ENCODE results near the gene NELFB.

The NELFB gene

DNA sequence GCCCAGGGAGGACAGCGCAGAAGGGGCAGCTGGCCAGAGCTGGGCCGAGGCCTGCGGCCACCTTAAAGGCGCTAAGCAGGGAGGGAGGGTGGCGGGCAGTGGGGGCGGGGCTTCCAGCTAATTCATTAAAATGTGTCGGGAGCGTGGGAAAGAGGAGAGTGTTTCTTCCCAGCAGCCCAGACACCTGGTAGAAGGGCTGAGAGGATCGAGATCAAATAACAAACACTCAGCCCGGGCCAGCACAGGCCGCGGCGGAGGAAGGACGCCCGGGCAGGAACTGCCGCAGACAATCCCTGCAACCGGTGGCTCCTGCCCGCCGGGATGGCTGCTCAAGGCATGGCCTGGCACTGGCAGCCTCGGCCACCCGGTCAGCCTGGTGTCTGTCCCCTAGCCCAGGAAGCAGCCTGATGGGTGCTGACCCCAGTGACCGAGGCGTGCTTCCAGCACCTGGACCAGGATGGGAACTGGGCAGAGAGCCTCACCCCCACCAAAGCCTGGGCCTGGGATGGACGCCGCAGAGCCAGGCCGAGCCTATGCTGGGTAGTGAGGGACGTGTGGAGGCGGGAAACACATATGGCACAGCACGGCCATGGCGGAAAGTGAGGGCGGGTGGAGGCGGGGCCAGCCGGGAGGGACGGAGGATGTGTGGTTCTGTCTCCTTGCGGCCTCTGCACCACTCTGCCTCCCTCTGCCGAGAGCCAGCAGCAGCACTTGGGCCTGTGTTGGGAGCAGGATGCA is 50.1 kb downstream of the NELFB start:
- DNase-seq = no peak

DNA sequence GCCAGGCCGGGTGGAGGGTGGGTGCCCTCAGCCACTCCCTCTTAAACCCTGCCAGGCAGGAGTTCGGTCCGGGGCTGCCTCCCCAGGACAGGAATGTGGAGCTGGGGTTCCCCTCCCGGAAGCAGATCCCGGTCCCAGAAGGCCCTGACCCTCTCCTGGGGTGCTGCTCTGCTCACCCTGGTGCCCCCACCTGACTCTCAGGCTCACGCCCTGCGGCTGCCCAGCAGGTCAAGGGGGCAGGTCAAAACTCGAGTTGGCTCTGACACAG is 50.6 kb downstream of the NELFB start:
- DNase-seq = no peak

DNA sequence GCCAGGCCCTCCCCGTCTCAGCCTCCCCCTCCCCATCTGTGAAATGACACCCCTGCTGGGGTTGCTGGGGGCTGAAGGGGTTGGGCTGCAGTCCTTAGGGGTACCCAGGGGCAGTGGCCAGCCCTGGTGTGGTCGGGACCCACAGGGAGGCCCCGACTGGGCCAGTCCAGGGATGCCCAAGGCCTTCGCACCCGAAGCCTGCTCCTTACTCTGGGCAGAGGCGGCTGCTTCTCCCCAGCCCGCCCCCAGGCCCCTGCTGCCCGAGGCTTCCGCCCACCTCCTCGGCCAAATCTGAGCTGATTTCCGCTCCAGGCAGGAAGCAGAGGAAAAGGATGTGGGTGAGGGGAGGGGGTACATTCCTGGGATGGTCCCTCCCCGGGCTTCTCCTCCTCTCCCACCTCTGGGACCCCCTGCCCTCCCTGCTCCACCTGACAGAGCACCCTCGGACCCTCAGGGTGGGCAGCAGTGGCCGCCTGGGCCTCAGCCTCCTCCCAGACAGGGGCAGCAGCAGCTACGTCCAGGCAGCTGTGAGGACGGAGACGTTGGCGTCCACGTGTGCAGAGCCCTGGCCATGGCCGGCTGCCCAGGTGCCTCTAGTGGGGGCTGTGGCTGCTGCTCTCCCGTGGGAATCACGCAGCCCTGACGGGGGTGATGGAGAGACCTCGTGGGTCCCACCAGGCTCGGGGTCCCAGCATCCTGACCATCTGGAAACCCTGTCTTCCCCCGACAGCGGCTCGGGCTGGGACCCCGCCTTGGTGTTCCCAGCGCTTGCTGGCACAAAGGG is 51.1 kb downstream of the NELFB start:
- DNase-seq = no peak

DNA sequence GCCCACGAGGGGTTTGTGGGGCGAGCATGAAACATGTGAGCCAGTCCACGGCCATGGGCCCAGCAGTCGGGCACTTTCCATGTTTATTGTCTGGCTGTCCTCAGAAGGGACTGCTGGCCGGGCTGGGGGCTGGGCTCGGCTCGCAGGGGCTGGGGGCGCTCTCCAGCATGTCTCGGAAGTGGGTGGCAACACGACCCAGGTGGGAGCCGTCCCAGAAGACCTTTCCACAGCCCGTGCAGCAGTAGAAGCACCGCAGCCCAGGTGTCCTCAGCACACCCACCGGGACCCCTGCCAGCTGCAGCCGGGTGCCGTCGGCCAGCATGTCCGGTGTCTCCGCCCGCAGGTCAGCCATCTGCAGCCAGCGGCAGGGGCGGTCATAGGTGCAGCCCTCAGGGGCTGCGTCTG is 51.7 kb downstream of the NELFB start:
- DNase-seq = no peak

DNA sequence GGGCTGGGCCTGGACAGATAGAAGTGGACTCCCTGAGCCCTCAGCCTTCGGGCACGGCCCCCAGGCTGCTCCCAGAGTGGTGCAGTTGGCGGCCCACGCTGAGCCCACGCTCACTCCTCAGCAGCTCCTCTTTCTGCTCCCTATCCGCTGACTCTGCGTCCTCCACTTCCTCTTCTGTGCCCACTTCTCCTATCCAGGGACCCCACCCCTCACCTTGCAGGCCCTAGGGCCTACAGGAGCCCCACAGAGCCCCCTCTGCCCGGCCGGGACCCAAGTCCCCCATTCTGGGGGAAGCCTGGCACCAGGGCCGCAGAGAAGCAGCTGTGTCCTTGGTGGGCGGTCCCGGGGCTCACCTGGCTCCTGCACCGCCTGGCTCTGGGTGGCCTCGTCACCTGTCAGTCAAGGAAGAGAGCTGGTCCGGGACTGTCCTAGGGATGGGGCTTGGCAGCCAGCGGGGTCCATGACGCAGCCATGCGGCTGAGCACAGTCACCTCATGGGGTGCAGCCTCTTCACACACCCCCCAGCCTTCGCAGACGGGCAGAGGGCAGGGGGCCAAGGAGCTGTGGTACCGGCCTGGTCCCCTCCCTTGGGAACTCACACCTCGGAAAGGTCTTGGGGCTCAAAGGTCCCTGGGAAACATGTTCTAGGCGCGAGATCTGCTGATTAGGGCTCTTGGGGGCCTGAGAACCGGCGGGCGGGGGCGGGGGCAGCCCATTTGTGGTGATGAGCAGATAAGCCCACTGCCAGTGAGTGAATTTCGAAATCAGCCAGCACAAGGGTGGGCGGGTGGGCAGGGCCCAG is 52.3 kb downstream of the NELFB start:
- no peak for DNase-seq

DNA sequence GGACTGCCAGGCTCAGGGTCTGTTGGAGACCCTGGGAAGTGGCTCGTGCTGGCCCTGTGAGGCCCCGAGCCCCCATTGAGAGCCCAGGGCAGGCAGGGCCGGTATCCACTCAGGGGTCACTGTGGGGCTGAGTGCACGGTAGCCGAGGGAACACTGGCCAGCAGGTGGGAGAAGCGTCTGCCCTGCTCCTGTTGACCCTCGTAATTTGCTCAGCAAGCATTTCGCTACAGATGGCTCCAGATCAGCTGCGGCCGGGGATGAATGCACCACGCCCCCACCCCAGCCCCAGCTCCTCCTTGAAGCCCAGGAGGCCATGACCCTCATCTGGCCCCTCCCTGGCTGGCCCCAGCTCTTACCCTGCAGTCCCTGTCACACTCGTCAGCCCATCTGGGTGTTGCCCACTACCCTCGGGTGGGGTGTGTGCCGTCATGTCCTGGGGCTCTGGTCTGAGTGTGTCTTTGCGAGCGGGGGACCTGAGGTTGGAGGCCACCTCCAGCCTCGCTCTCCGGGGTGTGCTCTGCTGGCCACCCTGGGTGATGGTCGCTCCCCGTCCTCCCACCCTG is 53.0 kb downstream of the NELFB start:
- no peak for DNase-seq

DNA sequence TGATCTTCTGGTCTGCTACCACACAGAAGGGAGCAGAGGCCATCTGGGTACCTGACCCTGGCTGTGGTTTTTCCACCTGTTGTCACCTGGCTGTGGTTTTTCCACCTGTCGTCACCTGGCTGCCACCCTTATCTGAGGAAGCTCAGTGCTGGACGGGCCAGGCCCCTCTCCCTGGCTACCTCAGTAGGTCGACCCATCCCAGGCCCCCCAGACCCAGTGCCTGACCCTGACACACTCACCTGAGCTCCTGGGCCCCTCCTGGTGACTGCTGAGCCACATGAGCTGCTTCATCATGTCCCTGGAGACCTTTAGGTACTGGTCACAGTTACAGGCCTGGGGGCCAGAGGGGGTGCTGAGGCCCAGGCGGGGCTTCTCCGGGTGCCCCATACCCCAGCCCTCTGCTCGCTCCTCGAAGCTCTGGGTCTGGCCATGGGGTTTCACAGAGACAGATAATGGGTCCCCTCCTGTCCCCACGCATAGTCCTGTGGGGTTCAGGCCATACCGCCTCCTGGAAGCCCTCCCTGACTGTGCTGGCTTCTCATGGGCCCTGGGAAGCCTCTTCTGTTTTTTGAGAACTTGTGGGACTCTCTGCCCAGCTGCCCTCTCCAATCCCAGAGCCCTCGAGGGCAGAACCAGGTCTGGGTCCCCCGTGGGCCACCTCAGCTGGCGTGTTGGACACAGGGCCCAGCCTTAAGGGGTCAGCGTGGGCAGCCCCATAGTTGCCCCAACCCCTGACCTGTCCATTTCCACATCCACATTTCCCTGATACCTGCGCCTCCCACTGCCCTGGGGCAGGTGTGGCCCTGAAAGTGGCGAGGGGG is 54.5 kb downstream of the NELFB start:
- DNase-seq = no peak

DNA sequence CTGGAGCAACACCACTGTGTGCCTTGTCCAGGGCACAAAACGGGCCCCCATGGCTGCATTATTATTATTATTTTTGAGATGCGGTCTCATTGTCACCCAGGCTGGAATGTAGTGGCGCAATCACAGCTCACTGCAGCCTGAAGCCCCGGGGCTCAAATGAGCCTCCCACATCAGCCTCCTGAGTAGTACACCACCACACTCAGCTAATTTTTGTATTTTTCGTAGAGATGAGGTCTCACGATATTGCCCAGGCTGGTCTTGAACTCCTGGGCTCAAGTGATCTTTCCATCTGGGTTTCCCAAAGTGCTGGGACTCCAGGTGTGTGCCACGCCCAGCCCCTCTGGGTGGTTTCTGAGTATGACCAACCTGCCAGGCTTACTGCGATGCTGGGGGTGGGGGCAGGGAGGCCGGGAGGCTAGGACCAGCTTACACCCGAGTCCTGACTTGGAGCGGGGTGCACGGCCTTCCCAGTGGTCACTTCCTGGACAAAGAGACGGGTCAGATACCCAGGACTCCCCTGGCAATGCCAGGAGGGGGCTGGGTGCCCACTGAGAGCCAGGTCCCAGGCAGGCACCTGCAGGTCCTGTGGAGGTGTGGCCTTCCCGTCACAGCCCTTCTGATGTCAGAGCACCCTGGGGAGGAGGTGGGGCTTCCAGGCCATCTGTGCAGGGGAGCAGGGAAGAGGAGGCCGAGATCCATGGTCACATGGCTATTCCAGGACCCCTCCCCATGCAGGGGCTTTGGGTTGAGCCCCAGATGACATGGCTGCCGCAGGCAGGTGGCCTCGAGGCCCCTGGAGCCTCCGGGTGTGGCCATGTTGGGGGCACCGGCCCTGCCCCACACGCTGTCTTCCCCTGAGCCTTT is 55.3 kb downstream of the NELFB start:
- no peak for DNase-seq

DNA sequence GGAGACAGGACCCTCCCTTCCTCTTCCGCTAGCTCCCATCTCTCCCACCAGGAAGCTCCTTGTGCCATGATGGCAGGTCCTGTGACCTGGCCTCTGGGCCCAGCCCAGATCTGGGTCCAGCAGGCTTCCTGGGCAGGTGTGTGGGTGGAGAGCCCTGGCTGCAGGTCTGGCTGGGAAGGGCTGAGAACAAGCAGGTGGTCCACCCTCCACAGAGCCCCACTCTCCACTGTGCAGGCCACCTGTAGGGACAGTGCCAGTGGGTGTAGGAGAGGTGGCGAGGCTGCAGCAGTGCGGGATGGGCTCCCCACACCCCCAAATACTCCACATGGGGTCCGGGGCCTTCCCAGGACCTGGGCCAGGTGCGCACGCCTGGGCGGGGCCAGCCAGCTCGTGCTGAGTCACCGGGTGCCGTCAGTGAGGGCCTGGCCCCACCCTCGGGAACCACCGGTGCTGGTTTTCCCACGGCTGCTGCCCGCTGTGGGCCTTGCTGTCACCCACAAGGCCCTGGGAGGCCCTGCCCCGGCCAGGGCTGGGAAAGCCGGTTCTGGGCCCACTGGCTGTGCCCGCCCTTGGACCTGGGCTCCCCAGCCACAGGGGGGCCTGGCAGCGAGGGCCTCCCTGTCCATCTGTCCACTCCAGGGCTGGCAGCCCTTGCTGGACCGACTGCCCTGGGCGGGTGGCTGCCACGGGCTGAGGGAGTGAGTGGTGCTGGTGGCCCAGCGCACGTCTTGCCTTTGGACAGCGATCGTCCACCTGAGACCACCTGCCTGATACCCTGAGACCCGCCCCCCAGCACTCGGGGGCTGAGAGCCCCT is 56.3 kb downstream of the NELFB start:
- DNase-seq = no peak

DNA sequence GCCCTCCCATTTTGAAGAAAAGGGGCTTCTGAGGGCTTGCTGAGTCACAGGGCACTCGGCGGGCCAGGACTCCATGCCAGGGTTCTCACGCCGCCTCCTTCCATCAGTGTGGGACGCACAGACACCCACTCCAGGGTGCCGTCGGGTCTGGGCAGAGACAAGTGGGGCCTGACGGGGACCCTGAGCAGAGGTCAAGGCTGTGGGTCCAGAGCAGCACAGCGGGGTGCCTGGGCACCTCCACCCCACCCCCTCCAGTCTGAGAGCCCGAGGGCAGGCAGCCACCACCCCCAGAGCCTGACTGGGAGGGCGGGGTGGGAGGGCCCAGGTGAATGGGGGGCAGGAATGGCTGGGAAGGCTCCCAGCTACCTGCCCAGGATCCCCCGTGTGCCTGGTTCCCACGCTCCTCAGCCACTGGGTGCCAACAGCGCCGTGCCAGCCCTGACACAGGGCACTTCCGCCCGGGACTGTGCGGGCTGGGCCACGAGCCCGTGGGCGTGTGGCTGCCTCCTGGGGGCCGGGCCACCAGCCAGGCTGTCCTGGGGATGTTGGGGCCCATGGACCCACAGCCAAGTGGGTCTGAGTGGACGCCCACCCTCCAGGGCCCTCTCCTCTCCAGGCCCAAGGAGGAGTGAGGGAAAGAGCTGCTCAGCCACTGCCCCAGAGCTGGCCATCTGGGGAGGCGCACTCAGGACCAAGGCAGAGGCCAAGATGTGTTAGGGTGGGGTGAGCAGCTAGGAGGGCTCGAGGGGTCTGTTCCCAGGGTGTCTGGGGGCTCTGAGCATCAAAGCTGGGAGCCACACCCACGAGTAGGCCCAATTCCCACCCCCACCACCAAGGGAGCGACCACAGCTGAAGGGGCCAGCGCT is 57.1 kb downstream of the NELFB start:
- no peak for DNase-seq

DNA sequence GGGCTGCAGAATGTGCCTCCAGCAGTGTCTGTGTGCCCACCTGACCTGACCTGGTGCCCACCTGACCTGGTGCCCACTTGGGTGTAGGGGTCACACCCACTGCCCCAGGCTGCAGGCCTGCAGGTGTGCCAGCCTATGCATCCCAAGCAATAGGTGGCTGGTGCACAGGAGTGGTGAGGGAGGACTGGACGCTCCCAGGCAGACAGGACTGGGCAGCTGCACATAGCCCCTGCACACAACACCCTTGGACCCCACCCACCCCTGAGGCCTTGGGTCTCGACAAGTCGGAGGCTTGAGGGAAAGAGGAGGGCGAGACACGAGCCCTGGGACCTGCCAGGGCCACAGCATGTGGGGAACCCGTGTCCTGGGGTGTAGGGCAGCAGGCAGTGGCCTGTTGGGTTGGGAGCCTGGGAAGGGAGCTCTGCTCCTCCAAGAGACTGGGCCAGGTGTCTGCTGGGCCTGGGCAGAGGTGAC is 57.8 kb downstream of the NELFB start:
- DNase-seq = no peak

DNA sequence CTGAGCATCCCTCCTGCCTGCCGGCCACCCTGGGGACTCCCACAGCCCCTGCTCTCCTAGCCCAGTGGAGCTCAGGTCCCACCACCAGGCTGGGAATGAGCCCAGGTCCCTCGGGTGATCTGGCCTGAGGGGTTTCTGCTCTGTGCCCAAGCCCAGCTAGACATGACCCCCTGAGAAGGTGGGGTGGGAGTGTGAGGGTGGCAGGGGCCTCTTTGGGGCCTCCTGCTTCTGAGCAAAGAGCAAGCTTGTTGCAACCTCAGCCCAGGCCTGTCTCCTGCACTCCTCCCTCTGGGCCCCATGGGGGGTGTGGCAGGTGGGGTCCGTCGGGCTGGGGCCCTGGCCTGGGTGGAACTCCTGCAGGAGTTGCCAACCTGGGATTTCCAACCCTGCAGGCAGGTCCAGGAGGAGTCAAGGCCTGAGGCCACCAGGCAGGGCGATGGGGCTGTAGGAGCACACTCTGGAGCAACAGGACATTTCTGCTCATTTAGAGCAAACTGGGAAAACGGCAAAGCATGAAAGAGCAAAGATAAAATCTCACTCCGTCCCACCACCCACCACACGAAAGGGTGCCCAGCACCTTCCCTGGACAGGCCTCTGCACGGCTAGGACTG is 58.3 kb downstream of the NELFB start:
- no peak for DNase-seq

DNA sequence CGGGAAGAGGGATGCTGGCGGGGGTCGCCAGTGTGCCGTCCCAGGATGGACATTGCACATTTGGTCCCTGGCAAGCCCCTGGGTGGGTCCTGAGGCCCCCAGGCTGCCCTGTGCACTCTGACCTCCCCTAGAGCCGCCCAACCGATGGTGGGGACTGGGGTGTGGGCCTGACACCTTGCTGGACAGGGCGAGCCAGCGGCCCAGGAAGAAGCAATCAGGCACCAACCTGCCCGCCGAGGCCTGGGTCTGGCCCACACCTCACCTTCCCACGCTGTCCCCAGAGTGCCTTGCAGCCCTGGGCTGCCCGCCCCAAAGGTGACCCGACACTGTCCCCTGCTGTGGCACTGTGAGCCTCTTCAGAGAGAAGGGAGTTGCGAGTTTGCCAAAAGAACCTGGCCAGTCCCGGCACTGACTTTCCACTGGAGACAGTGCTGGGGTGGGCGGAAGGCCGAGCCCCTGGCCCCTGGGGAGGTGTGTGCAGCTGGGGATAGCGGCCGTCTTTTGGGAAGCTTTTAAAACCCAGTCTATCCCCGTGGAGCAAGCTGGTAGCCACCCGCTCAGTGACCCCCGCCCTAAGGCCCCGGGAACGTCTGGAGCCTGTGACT is 58.9 kb downstream of the NELFB start:
- DNase-seq = no peak

DNA sequence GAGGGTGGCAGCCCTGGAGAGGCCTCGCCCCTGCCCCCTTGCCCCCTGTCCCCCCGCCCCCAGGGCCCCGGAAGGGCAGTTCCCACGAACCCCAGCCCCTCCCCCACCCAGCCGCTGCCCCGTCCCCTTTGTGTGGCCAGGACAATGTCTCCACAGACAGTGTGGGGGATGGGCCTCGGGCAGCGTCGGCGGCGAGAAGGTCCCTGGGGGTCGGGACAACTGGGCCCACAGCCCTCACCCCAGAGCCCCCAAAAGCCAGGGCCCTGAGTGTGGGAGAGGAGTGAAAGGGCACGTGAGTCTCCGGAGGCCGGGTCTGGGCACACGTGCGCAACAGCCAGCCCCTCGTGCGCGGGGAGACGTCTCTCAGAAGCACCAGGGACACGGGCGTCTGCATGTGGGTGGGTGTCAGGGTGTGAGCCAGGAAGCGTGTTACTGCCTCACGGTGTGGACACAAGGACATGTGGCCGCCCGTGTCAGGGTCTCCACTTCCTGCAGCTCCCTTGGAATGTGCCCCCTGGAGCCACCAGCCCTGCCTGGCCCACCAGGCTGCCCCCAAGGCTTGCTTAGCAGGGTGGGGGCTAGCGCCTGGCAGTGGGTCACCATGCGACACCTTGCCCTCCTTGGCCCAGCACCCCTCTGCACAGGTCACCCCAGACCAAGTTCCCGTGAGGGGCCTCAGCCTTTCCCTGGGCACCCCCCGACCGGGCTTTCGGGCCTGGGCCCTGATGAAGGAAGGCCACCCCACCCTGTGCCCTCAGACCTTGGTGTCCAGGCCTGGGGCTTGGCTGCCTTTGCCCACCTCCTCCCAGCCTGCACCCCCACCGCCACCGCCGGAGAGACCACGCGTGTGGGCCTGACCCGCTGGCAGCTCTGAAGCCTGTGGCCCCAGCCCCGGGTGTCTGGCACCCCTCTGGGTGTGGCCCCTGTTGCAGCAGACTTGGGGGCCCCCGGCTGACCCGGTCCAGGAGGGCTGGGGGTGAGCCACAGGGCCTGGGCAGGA is 59.7 kb downstream of the NELFB start:
- DNase-seq = no peak

DNA sequence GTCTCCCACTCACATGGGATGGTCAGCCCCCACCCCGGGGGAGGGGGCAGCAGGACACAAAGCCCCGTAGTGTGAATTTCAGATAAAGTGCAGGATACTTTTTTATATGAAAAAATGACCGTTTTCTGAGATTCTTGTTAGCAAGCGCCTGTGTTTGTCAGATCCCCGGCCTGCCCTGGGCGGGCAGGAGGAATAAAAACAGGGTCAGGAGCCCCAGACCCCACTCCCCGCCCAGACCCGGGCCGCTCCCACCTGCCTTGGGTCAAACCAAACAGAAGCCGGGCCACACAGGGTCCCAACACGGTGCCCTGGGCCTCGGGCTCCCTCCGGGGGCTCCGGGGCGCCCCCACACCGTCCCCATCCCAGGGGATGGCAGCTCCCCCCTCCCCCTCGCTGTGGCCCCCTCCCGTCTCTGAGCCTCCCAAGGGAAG is 60.5 kb downstream of the NELFB start:
- no peak for DNase-seq

DNA sequence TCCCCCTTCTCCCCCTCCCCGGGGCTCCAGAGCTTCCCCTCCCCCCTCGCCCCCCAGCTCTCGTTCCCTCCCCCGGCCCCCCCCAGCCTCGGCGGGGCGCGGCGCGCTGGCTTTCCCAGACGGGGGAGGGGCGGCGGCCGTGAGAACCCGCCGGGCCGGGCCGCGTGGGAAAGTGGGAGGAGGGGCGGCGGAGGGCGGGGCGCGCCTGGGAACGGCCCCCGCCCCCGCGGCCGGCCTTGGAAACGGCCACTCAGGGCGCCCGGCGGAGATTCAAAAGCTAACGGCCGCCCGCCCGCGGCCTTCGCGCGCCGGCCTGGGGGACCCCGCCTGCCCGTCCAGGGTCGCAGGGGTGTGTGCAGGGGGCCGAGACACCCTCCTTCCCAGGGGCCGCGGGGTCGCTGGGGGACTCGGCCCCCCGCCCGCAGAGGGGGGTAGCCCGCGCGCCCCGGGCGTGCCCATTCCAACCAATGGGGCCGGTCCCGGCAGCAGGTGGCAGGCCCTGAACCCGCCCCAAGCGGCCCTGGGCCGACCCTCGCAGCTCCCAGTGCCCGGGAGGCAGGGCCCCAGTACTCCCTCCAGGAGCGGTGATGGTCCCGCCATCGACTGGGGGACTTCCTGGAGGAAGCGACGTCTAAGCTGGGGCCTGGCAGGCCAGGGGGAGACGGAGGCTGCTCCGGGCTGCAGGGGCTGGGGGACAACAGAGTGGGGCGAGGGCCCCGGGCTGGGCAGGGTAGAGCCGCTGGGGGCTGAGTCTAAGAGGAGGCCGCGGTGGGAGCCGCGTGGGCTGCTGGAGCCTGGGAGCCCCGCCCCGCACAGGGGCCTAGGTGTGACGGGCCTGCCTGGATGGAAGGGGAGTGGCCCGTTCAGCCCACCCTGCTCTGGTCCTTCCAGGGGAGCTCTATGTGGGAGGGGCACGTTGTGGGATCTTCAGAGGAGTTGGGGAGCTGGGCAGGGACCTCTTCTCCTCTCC is 61.2 kb downstream of the NELFB start:
- peak; percentile 49 for DNase-seq
